K562 (cell line): ENCODE results near the gene NUDT12. TPM values are rescaled to one million over a fixed set of nuclear protein-coding genes. Genes with fewer than 3 reads are reported as not detected.

Experiments
- ATAC-seq: fragments of 200-7000 bp; cut with Tn5 transposase; 3 replicates; pipeline ENCODE4 v1.9.1; 2020; ENCODE audit warnings: moderate library complexity
- BruUV-seq: library from RNA; stranded (reverse); fragments of 400-500 nt; replicated peaks from 2 replicates; lab custom pipeline; 2021; lab: Mats Ljungman, UMichigan
- CTCF ChIA-PET: fragments of 300-600 bp; formaldehyde crosslinking; extraction: SDS; loops from one replicate; lab custom pipeline; 2021; ENCODE audit warnings: low intra/inter-chr PET ratio; lab: Yijun Ruan, JAX
- POLR2A ChIA-PET: fragments of 300-600, 350-650 bp; sonication (Branson Sonifier 250); formaldehyde crosslinking; extraction: SDS; loops from one replicate; lab custom pipeline; 2021; ENCODE audit warnings: antibody characterized with exemption, inconsistent platforms; lab: Yijun Ruan, JAX
- DNase-seq, 4 experiments: peaks; one replicate each; pipeline versions ENCODE4 v3.0.0 to v3.0.0-alpha.2; 2011 to 2018; ENCODE audit warnings: low spot score in 3 of 4, mixed read lengths in 3 of 4; ENCODE audit errors: extremely low read depth in 1 of 4
- FAIRE-seq: peaks from 2 replicates; lab custom pipeline; 2011; peaks lifted over from hg19 to GRCh38; lab: Jason Lieb, UNC
- H2AFZ ChIP-seq: 2 replicates; pipeline ENCODE4 v1.6.0; 2011; ENCODE audit warnings: low read depth, low read length, control low read depth, inconsistent platforms
- H3K27ac ChIP-seq: fragments of 200-600 bp; 3 replicates; pipeline ENCODE4 v1.8.0; 2011; ENCODE audit warnings: low read depth, mild to moderate bottlenecking, control low read depth, inconsistent platforms, low read length, moderate library complexity, mixed read lengths; ENCODE audit errors: extremely low read depth
- H3K27me3 ChIP-seq, 2 experiments: fragments of 300-600 bp in 1 of 2; 2 replicates in 1 of 2; 3 replicates in 1 of 2; pipeline versions ENCODE4 v1.6.0 to v1.8.0; 2011; ENCODE audit warnings: inconsistent platforms in 2 of 2, low read length in 2 of 2, mild to moderate bottlenecking in 1 of 2, mixed read lengths in 1 of 2, moderate library complexity in 1 of 2; ENCODE audit not compliant: control insufficient read depth in 2 of 2, insufficient read depth in 2 of 2
- H3K36me3 ChIP-seq: fragments of 300-600 bp; 3 replicates; pipeline ENCODE4 v1.8.0; 2011; ENCODE audit warnings: mild to moderate bottlenecking, low read length, inconsistent platforms; ENCODE audit not compliant: control insufficient read depth, insufficient read depth
- H3K4me1 ChIP-seq, 2 experiments: fragments of 200-600 bp in 1 of 2; replicated peaks in 1 of 2; 2 replicates in 1 of 2; 3 replicates in 1 of 2; pipeline versions ENCODE4 v1.5.1 to v1.8.0; 2011; ENCODE audit warnings: inconsistent platforms in 2 of 2, low read length in 2 of 2, mild to moderate bottlenecking in 1 of 2, mixed read lengths in 1 of 2, moderate library complexity in 1 of 2; ENCODE audit not compliant: control insufficient read depth in 2 of 2, insufficient read depth in 2 of 2
- H3K4me2 ChIP-seq: 2 replicates; pipeline ENCODE4 v1.6.1; 2011; ENCODE audit warnings: low read length, control low read depth, inconsistent platforms, mixed read lengths; ENCODE audit not compliant: insufficient read depth
- H3K4me3 ChIP-seq: fragments of 200-600 bp; sonication (generic), shearing (Covaris generic); 2 replicates; pipeline ENCODE4 v1.5.1; 2016; ENCODE audit warnings: control low read depth, inconsistent platforms
- H3K79me2 ChIP-seq: fragments of 200-600 bp; 3 replicates; pipeline ENCODE4 v1.8.0; 2011; ENCODE audit warnings: low read length, inconsistent platforms; ENCODE audit not compliant: control insufficient read depth, insufficient read depth
- H3K9ac ChIP-seq, 2 experiments: 2 replicates each; pipeline versions ENCODE4 v1.6.0 to v1.6.1; 2011; ENCODE audit warnings: low read depth in 2 of 2, low read length in 2 of 2, control low read depth in 1 of 2, inconsistent platforms in 1 of 2, mild to moderate bottlenecking in 1 of 2, mixed read lengths in 1 of 2; ENCODE audit not compliant: insufficient read depth in 1 of 2
- H3K9me1 ChIP-seq: one replicate; pipeline ENCODE4 v1.6.0; 2011; ENCODE audit warnings: inconsistent platforms, mild to moderate bottlenecking, low read length, moderate library complexity; ENCODE audit not compliant: control insufficient read depth, insufficient read depth
- H3K9me3 ChIP-seq: replicated peaks from 2 replicates; pipeline ENCODE4 v1.5.1; 2011; ENCODE audit warnings: low read depth, low read length, inconsistent platforms; ENCODE audit not compliant: control insufficient read depth, insufficient read depth
- H4K20me1 ChIP-seq: replicated peaks from 2 replicates; pipeline ENCODE4 v1.6.1; 2011; ENCODE audit warnings: low read length, inconsistent platforms, mixed read lengths; ENCODE audit not compliant: control insufficient read depth, insufficient read depth
- BRD9 ChIP-seq: fragments of 450-650 bp; IDR thresholded peaks from 2 replicates; pipeline ENCODE4 v1.6.1; 2018; ENCODE audit warnings: low read depth; ENCODE audit not compliant: partially characterized antibody
- ERF ChIP-seq: fragments of 450-650 bp; formaldehyde crosslinking; IDR thresholded peaks from 2 replicates; pipeline ENCODE4 v1.4.0; 2020; ENCODE audit warnings: mild to moderate bottlenecking, mixed read lengths
- RAD21 ChIP-seq, 2 experiments: fragments of 250-450 bp in 1 of 2; fragments of 450-650 bp in 1 of 2; sonication (Bioruptor Pico) in 1 of 2; formaldehyde crosslinking in 1 of 2; IDR thresholded peaks in 1 of 2; conservative IDR thresholded peaks in 1 of 2; 2 replicates each; pipeline versions ENCODE4 v1.4.0 to v1.8.0; 2020 to 2022; ENCODE audit warnings: mild to moderate bottlenecking in 2 of 2, moderate library complexity in 1 of 2
- ZFP30 ChIP-seq: fragments of 250-450 bp; sonication (Bioruptor Pico); IDR thresholded peaks from 2 replicates; pipeline ENCODE4 v1.8.0; 2022; ENCODE audit warnings: moderate library complexity, mild to moderate bottlenecking, inconsistent platforms, borderline replicate concordance
- in situ Hi-C: fragments of 300-500 bp; cut with MboI; formaldehyde crosslinking; loops from 4 replicates; pipeline ENCODE4 v1.15.0; 2018; ENCODE audit warnings: inconsistent platforms, mixed read lengths
- intact Hi-C: fragments of 100-400 bp; cut with micrococcal nuclease; formaldehyde crosslinking; loops from 2 replicates; pipeline ENCODE4 v1.14.2; 2022
- polyA plus RNA-seq, 8 experiments: library from polyadenylated mRNA; depleted of rRNA in 4 of 8; stranded (reverse) in 5 of 8; unstranded in 3 of 8; fragments of >200 nt; fragmentation: Nextera tagmentation in 2 of 8; fragmentation: Illumina TruSeq in 1 of 8; extraction: Ambion mirVana in 2 of 8; extraction: Trizol in 1 of 8; gene quantifications; 2 replicates each; pipeline versions ENCODE4 v1.2.1 to v1.2.3, GENCODE V29; 2011 to 2014; ENCODE audit warnings: inconsistent platforms in 1 of 8, missing spikeins in 1 of 8
- total RNA-seq, 7 experiments: library from RNA; depleted of rRNA in 6 of 7; stranded (reverse); fragments of >200 nt in 6 of 7; fragmentation: Illumina TruSeq in 2 of 7; extraction: Trizol in 2 of 7; gene quantifications; 2 replicates each; pipeline versions ENCODE4 v1.2.1 to v1.2.3, GENCODE V29; 2011 to 2021; ENCODE audit warnings: low replicate concordance in 1 of 7
- TF ChIP-seq, protein P1 (sequence below): fragments of 450-650 bp; IDR thresholded peaks from 2 replicates; pipeline ENCODE4 v1.6.1; 2016
- TF ChIP-seq, protein P2 (sequence below): IDR thresholded peaks from 2 replicates; pipeline ENCODE4 v1.6.1; 2014; ENCODE audit warnings: antibody characterized with exemption

NUDT12 gene
- total and polyA plus RNA-seq, 9 of the 15 experiments (the other 6 are each of a cell fraction or from before 2014, with no cell fraction given): 10.9 to 27.2 (median 18.5) TPM

DNA sequence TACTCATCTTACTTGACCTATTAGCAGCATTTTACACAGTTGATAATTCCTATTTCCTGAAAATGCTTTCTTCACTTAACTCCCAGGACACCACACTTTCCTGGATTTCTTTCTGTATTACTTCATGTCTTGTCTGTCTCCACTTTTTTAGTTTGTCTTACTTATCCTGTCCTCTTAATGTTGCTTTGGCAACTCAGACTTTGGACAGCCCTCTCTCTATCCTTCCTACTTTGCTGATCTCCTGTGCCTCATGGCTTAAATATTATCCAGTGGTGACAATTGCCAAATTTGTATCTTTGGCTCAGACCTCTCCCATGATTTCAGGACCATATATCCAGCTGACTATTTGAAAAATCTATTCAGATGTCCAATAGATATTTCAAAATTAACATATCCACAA lies 39.8 kb upstream of the NUDT12 start:
- intact Hi-C loops (no loop called here), in situ Hi-C loops (no loop called here)
- Histone ChIP-seq H2AFZ (peak overlapping the region; percentile 38; the same call in 1 of the 2 replicates), H3K9me1 (no peaks in the 10 kb centered on the region), H3K27me3 (no peaks in the 10 kb centered on the region), H3K4me1 (peaks cover 0 to 15% of the 10 kb centered on the region in 2 experiments; a peak in 2 of 5 replicates), H3K79me2 (no peaks in the 10 kb centered on the region), H3K9ac (no peak overlapping the region), H3K36me3 (no peaks in the 10 kb centered on the region), H4K20me1 (no peaks in the 10 kb centered on the region), H3K27ac (no peak overlapping the region), H3K4me2 (no peak overlapping the region), H3K9me3 (no peaks in the 10 kb centered on the region), H3K4me3 (no peak overlapping the region)
- no peak for FAIRE-seq
- ChIA-PET CTCF (no interaction called here), POLR2A (no interaction called here)
- BruUV-seq: no TSS peak
- TF ChIP-seq ERF (CRISPR knock-in tag): no peak
- TF ChIP-seq, protein P1, sequence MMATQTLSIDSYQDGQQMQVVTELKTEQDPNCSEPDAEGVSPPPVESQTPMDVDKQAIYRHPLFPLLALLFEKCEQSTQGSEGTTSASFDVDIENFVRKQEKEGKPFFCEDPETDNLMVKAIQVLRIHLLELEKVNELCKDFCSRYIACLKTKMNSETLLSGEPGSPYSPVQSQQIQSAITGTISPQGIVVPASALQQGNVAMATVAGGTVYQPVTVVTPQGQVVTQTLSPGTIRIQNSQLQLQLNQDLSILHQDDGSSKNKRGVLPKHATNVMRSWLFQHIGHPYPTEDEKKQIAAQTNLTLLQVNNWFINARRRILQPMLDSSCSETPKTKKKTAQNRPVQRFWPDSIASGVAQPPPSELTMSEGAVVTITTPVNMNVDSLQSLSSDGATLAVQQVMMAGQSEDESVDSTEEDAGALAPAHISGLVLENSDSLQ: no peak
- TF ChIP-seq ZFP30 (CRISPR knock-in tag): no peak
- no peak for TF ChIP-seq RAD21 (CRISPR knock-in tag; conservative IDR thresholded peaks at IDR 0.05 in 1 of 2, IDR thresholded peaks at IDR 0.05 in 1 of 2)
- no peak for TF ChIP-seq BRD9
- TF ChIP-seq, protein P2, sequence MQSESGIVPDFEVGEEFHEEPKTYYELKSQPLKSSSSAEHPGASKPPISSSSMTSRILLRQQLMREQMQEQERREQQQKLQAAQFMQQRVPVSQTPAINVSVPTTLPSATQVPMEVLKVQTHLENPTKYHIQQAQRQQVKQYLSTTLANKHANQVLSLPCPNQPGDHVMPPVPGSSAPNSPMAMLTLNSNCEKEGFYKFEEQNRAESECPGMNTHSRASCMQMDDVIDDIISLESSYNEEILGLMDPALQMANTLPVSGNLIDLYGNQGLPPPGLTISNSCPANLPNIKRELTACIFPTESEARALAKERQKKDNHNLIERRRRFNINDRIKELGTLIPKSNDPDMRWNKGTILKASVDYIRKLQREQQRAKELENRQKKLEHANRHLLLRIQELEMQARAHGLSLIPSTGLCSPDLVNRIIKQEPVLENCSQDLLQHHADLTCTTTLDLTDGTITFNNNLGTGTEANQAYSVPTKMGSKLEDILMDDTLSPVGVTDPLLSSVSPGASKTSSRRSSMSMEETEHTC: no peak
- ATAC-seq: no peak
- DNase-seq: no peak
